ENCODE results near the gene MX1.

DNA sequence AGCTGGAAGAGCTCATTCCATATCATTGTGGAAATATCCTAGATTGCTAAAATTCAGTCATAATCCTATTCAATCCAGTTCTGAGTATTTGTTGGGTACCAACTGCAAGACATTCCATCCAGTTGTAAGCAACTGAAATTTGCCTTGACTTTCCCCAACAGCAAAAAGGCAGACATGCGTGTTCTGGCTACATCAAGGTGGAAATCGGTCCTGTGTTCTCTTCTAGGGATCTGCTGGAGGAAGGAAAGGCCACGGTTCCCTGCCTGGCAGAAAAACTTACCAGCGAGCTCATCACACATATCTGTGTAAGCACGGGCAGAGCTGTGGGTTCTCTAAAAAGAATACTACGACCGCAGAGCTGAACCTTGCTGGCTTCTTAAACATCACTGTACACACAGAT is 17.5 kb downstream of the MX1 start:
- TF ChIP-seq, protein P1, sequence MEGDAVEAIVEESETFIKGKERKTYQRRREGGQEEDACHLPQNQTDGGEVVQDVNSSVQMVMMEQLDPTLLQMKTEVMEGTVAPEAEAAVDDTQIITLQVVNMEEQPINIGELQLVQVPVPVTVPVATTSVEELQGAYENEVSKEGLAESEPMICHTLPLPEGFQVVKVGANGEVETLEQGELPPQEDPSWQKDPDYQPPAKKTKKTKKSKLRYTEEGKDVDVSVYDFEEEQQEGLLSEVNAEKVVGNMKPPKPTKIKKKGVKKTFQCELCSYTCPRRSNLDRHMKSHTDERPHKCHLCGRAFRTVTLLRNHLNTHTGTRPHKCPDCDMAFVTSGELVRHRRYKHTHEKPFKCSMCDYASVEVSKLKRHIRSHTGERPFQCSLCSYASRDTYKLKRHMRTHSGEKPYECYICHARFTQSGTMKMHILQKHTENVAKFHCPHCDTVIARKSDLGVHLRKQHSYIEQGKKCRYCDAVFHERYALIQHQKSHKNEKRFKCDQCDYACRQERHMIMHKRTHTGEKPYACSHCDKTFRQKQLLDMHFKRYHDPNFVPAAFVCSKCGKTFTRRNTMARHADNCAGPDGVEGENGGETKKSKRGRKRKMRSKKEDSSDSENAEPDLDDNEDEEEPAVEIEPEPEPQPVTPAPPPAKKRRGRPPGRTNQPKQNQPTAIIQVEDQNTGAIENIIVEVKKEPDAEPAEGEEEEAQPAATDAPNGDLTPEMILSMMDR (conservative IDR thresholded peaks at IDR 0.05), result no peak
- no peak for TF ChIP-seq ZFX (IDR thresholded peaks at IDR 0.05)

Data from C4-2B (cell line).